T-helper 22 cell (primary cell): ENCODE results near the gene TPCN2.

Source experiments
- DNase-seq: peaks from one replicate; pipeline ENCODE4 v3.0.0-alpha.2; 2020; ENCODE audit warnings: low read depth

The TPCN2 gene

DNA sequence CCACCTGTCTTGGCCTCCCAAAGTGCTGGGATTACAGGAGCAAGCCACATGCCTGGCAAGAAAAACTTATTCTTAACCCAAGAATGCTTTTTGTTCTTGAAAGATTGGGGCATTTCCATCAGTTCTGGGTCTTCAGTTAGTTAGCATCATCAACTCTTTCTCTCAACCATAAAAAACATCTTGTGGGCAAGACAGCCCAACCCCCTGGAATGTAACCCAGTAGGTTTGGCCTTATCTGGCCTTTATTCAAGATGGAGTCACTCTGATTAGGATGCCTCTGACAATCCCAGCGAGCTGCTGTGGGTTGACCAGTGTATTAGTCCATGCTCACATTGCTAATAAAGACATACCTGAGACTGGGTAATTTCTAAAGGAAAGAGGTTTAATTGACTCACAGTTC is 9.2 kb upstream of the TPCN2 start:
- DNase-seq, result no peak

DNA sequence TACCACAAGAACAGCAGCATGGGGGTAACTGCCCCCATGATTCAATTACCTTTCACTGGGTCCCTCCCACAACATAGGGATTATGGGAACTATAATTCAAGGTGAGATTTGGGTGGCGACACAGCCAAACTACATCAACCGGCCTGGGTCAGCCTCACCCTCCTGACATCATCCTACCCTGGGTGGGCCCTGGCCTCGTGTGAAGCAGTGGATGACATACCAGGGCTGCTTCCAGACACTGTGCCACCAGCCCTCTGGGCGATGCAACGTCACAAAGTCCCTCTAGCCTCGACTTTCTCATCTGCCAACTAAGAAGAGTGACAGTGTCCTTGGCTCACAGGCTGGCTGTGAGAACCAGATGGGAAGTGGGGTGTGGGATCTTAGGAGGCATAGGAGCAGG is 8.7 kb upstream of the TPCN2 start:
- no peak for DNase-seq

DNA sequence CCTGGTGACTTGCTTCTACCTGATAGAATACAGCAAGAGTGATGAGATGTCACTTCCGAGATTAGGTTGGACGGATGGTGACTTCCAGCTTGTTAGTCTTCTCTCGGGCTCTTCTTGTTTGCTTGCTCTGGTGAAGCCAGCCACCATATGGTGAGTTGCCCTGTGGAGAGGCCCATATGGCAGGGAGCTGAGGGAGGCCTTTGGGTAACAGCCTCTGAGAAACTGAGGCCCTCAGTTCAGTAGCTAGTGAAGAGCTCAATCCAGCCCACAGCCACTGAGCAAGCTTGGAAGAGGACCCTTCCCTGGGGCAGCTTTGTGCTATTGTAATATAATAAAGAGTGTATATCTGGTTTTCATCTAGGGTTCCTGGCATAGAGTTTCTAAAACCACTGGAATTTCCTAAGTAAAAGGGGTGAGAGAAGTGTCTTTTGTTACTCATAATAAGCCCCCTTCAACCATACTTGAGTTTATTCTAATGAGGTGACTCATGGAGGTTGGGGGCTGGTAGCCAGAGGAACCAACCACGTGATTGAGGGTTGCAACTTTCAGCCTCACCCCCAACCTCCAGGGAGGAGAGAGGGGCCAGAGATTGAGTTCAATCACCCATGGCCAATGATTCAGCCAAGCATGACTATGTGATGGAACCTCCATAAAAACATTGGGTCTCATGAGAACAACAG is 8.0 kb upstream of the TPCN2 start:
- no peak for DNase-seq

DNA sequence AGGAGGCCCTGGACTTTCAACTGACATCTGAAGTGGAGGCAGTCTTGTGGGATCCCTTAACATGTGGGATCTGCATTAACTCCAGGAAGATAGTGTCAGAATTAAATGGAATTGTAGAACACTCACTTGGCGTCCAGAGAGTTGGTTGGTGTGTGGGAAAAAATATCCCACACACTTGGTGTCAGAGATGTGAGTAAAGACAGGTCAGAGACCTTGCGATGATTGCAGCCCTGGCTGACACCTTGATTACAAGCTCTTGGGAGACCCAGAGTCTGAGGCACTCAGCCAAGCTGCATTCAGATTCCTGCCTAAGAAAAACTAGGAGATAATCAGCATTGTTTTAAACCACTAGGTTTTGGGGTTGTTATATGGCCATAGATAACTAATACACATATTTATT is 7.2 kb upstream of the TPCN2 start:
- no peak for DNase-seq

GRCh38 chr11:69044111-69045013 is 4.4 kb upstream of the TPCN2 start:
- DNase-seq, result no peak

- DNase-seq, result no peak
Observed at GRCh38 chr11:69048031-69048693, 570 bp upstream of the TPCN2 start.

DNA sequence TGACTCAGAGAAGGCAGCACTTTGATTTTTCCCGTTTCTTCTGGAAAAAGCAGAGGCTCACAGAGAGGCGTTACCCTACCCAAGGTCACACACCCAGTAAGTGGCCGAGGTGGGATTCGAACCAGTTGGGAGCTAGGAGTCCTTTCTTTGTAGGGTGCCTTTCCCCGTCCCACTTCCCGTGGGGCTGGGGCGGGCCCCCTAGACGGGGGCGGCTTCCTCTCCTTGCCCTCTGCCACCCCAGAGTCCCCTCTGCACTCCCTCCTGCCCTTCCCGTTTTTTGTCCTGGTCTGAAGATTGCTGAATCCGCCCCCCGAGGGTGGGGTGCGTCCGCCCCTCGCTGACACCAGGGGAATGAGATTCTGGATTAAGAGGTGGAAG is 747 bp downstream of the TPCN2 start:
- no peak for DNase-seq

- no peak for DNase-seq
Observed at GRCh38 chr11:69050592-69051380, 2.1 kb downstream of the TPCN2 start.

DNA sequence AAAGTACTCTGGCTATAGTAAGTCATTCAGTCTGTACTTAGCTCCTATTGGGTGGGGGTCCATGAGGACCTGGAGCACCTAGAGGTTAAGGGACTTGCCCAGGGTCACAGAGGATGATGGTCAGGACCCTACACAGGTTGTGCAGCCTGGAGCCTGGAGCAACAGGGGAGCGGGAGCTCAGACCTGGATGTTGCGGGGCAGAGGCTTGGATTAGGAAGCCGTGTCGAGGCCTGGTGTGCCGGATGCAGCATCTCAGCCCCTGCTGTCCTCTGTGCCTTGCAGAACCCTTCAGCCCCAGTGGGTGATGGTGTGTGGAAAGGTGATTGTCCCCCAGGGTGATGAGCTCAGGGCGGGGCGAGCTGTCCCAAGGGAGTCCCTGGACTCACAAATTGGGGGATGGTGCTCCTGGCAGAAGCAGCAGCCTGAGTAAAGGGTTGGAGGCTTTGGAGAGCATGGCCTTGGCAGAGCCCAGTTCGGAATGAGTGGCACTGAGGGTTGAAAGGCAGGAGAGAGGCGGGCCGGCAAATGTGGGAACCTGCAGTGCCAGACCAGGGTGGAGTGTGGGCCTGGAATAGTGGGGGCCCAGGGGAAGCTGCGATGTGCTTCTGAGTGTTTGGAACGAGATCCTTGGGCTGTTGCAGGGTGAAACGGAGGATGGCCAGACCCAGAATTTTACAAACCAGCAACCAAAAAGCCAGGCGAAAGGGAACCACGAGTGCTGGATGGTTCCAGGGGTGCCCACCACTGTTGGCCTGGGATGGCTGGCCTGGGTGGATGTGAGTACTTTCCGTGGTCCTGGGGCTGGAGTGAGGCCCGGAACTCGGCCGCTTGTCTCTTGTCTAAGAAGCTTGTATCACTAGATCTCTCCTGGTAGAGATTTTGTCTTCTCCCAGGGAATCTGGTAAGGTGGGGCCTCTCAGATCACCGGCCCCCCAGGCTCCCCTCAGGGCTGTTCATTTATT is 2.9 kb downstream of the TPCN2 start:
- DNase-seq, result no peak

- DNase-seq, result no peak
Observed at GRCh38 chr11:69052343-69053168, 3.8 kb downstream of the TPCN2 start.

- no peak for DNase-seq
Observed at GRCh38 chr11:69053169-69053477, 4.4 kb downstream of the TPCN2 start.

DNA sequence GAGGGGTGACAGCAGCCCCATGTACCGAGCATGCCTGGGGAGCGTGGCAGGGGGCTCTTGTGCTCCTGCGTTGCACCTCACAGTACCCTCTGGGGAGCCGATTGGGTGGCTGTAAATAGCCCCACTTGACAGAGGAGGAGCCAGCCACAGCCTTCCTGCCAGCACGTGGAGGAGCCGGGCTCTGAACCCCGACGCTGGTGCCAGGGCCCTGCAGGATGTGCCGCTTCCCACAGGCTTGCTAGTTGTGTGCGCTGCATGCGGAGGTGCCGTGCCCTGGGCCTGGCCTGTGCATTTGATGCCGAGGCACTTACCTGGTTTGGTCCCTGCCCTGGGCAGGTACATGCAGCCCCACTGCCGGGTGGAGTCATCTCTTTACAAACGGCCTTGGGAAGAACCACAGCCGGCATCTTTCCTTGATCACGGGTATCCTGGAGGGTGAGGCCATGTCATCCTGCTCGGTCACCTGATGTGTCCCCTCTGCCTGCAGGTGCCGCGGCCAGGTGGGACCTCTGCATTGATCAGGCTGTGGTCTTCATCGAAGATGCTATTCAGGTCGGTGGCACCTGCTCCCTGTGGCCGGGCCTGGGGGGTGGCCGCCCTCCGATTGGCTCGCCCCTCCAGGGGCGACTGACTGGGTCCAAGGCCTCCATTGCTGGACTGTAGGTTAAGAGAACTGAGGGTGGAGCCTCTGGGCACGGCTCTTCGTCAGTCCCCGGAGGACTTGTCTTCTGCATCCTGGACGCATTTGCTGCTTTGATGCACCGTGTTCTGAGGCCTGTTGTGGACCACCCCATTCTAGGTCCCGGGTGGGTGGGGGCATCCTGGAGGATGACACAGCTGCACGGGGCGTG is 5.0 kb downstream of the TPCN2 start:
- DNase-seq, result no peak

- no peak for DNase-seq
Observed at GRCh38 chr11:69054397-69055211, 5.9 kb downstream of the TPCN2 start.

DNA sequence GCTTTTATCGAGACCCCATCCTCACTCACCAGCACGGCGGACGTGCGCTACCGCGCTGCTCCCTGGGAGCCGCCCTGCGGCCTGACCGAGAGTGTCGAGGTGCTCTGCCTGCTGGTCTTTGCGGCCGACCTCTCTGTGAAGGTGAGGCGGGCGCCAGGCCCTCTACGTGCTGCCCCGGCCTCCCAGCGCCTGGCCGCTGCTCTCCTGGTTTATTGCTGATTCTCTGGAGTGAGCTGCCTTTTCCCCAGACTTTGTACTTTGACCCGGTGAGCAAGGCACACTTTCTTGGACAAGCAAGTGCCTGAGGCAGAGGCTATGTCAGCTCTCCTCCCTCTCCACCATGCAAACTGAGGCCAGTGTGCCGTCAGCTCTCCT is 6.5 kb downstream of the TPCN2 start:
- DNase-seq, result no peak

- no peak for DNase-seq
Observed at GRCh38 chr11:69055598-69056516, 7.1 kb downstream of the TPCN2 start.

DNA sequence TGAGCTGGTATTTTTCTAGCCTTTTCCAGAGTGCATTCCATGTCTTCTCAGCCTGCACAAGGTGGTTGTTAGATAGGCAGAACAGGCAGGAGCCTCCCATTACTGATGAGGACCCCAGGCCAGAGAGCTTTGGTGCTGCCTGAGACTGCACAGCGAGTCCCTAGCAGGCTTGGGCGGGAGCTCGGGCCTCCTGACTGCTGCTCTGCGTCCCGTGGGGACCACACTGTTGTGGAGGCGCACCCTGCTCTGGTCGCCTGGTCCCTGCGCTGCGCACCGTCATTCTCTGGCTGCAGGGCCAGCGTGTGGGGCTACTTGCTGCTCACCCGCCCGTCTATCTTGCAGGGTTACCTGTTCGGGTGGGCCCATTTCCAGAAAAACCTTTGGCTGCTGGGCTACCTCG is 8.5 kb downstream of the TPCN2 start:
- DNase-seq, result no peak

- no peak for DNase-seq
Observed at GRCh38 chr11:69057801-69058200, 9.1 kb downstream of the TPCN2 start.
